Lung (tissue), 12 donors: ENCODE data around the gene CCKAR. TPM values are rescaled to one million over a fixed set of nuclear protein-coding genes. Genes with fewer than 3 reads are reported as not detected.

Source experiments
- ATAC-seq: fragments of 200-7000 bp; cut with Tn5 transposase; one replicate; pipeline ENCODE4 v1.9.1; 2020; ENCODE audit warnings: moderate number of reproducible peaks; ENCODE audit not compliant: insufficient read depth, low FRiP score
- DNase-seq, 3 donors: peaks; one replicate each; pipeline ENCODE4 v3.0.0-alpha.2; 2013 to 2017
- H3K27ac ChIP-seq, 2 donors: one replicate each; pipeline ENCODE4 v1.5.1; 2013; ENCODE audit warnings: mild to moderate bottlenecking in 2 of 2, moderate library complexity in 2 of 2, control low read depth in 1 of 2, inconsistent platforms in 1 of 2, low read depth in 1 of 2, low read length in 1 of 2
- H3K27me3 ChIP-seq, 3 donors: one replicate each; pipeline ENCODE4 v1.5.1; 2013; ENCODE audit warnings: low read length in 2 of 3; ENCODE audit not compliant: control insufficient read depth in 3 of 3, insufficient read depth in 3 of 3
- H3K36me3 ChIP-seq, 4 donors: one replicate each; pipeline ENCODE4 v1.5.1; 2013; ENCODE audit warnings: low read length in 4 of 4, mild to moderate bottlenecking in 1 of 4, moderate library complexity in 1 of 4; ENCODE audit not compliant: control insufficient read depth in 4 of 4, insufficient read depth in 4 of 4
- H3K4me1 ChIP-seq, 5 donors: one replicate each; pipeline ENCODE4 v1.5.1; 2013; ENCODE audit warnings: low read length in 5 of 5, mild to moderate bottlenecking in 2 of 5, moderate library complexity in 1 of 5; ENCODE audit not compliant: control insufficient read depth in 5 of 5, insufficient read depth in 5 of 5
- H3K4me3 ChIP-seq: one replicate; pipeline ENCODE4 v1.5.1; 2013; ENCODE audit warnings: mild to moderate bottlenecking, control low read depth, moderate library complexity
- H3K9ac ChIP-seq, 2 donors: one replicate each; pipeline ENCODE4 v1.5.1; 2013; ENCODE audit warnings: low read length in 2 of 2, control low read depth in 1 of 2; ENCODE audit not compliant: insufficient read depth in 1 of 2
- H3K9me3 ChIP-seq, 4 donors: one replicate each; pipeline ENCODE4 v1.5.1; 2013; ENCODE audit warnings: low read length in 3 of 4, mild to moderate bottlenecking in 1 of 4, moderate library complexity in 1 of 4; ENCODE audit not compliant: control insufficient read depth in 4 of 4, insufficient read depth in 3 of 4
- WGBS, 2 donors: extraction: QIAGEN DNeasy Blood & Tissue Kit; methylation state at CpG; one replicate each; pipeline ENCODE4 v1.1.7; 2013; 5-methylcytosine and 5-hydroxymethylcytosine counted together
- polyA plus RNA-seq, 2 donors: library from polyadenylated mRNA; stranded (reverse); fragments of 200-250 nt; gene quantifications; one replicate each; pipeline ENCODE4 v1.2.1, GENCODE V29; 2013
- total RNA-seq, 2 donors: library from RNA; depleted of rRNA in 1 of 2; stranded (reverse); fragments of >200 nt in 1 of 2; gene quantifications; one replicate each; pipeline ENCODE4 v1.2.1, GENCODE V29; 2014 to 2021
- TF ChIP-seq, protein P1 (sequence below): IDR thresholded peaks from 2 replicates; pipeline ENCODE4 v1.5.1; 2012; ENCODE audit warnings: mild to moderate bottlenecking; ENCODE audit errors: control extremely low read depth, extremely low read depth
- donor health status: control.
- donor health status: control.
- donor health status: Bipolar disorder and iron deficiency.
- donor health status: healthy.
- donor health status: DM: yes; HTN: yes; CAD: no.

The CCKAR gene
- total and polyA plus RNA-seq, 4 donors = 0.14 TPM; not detected in 3

DNA sequence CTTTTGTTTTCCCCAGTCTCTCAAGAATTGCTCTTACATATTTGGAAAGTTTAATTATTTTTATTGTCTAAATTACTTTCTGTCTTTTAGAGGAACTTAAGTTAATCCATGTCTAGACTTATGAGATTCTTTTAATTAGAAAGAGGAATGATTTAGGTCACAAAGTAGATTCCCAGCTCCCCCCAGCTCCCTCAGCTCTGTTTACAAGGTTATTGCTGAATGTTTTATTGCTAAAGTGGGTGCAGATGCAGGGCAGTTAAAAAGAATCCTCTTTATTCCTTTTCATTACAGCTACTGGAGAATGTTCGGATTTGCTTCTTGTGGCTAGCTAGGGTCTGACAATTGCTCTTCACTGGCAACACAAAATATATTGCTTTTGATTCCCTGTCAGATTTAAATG is 33.7 kb upstream of the CCKAR start:
- Histone ChIP-seq H3K27me3 (no peaks in the 10 kb centered on the region), H3K4me1 (peaks cover 0 to 2% (median 0%) of the 10 kb centered on the region in 5 donors), H3K9me3 (peaks cover 0 to 2% (median 0%) of the 10 kb centered on the region in 4 donors), H3K27ac (no peak overlapping the region), H3K36me3 (no peaks in the 10 kb centered on the region), H3K9ac (no peak overlapping the region), H3K4me3 (no peak overlapping the region)
- no peak for ATAC-seq
- DNase-seq = no peak
- 92 to 96% methylated on average over 1 of the region's 1 CpG for WGBS, 2 donors
- TF ChIP-seq, protein P1, sequence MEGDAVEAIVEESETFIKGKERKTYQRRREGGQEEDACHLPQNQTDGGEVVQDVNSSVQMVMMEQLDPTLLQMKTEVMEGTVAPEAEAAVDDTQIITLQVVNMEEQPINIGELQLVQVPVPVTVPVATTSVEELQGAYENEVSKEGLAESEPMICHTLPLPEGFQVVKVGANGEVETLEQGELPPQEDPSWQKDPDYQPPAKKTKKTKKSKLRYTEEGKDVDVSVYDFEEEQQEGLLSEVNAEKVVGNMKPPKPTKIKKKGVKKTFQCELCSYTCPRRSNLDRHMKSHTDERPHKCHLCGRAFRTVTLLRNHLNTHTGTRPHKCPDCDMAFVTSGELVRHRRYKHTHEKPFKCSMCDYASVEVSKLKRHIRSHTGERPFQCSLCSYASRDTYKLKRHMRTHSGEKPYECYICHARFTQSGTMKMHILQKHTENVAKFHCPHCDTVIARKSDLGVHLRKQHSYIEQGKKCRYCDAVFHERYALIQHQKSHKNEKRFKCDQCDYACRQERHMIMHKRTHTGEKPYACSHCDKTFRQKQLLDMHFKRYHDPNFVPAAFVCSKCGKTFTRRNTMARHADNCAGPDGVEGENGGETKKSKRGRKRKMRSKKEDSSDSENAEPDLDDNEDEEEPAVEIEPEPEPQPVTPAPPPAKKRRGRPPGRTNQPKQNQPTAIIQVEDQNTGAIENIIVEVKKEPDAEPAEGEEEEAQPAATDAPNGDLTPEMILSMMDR = no peak

DNA sequence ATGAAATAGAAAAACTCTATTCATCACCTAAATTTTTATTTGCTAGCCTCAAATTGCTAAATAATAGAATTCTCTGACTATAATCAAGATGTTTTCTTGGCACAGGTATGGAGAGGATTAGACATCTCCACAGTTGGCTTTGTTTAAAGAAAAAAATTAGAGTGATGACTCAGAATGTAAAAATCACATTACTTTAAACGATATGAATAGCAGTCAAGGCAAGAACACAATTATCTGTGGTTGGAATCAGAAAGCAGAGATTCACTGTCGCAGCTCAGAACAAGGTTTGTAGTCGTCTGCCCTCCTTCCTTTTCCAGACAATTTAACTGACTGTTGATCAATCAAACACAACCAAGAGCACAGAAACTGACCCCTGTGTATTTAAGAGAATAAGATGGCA is 32.2 kb upstream of the CCKAR start:
- Histone ChIP-seq H3K4me3 (no peak overlapping the region), H3K9me3 (peaks cover 0 to 2% (median 0%) of the 10 kb centered on the region in 4 donors), H3K9ac (no peak overlapping the region), H3K27ac (no peak overlapping the region), H3K4me1 (peaks cover 0 to 2% (median 0%) of the 10 kb centered on the region in 5 donors), H3K27me3 (no peaks in the 10 kb centered on the region), H3K36me3 (no peaks in the 10 kb centered on the region)
- TF ChIP-seq, protein P1 = no peak
- no peak for DNase-seq
- WGBS, 2 donors = 82 to 88% methylated on average over 3 of the region's 3 CpGs
- ATAC-seq = no peak

GRCh38 chr4:26520728-26521450 is 30.6 kb upstream of the CCKAR start:
- Histone ChIP-seq H3K9ac (no peak overlapping the region), H3K36me3 (no peaks in the 10 kb centered on the region), H3K4me3 (no peak overlapping the region), H3K4me1 (peaks cover 0 to 2% (median 0%) of the 10 kb centered on the region in 5 donors), H3K27me3 (no peaks in the 10 kb centered on the region), H3K27ac (no peak overlapping the region), H3K9me3 (peaks cover 0 to 1% (median 0%) of the 10 kb centered on the region in 4 donors)
- WGBS, 2 donors = 91 to 95% methylated on average over 7 of the region's 7 CpGs
- DNase-seq (no peak), ATAC-seq (no peak)
- TF ChIP-seq, protein P1 = no peak
